ENCODE data around the gene CADM1.

GRCh38 chr11:115153135-115153534 is 351.1 kb downstream of the CADM1 start:
- TF ChIP-seq NFRKB (IDR thresholded peaks at IDR 0.05; ENCODE audit: low read depth) (no peak), EZH2 (IDR thresholded peaks at IDR 0.05; ENCODE audit: borderline replicate concordance, low read depth, low read length) (no peak), CTCF (IDR thresholded peaks at IDR 0.05 in 2 of 3, conservative IDR thresholded peaks at IDR 0.05 in 1 of 3; ENCODE audit: insufficient read depth in 2 of 3, low read depth in 1 of 3, low read length in 3 of 3) (no peak), SIN3A (IDR thresholded peaks at IDR 0.05; ENCODE audit: borderline replicate concordance in 2 of 2, control insufficient read depth in 1 of 2, low read depth in 2 of 2, low read length in 2 of 2) (no peak), ZNF133 (CRISPR knock-in tag; IDR thresholded peaks at IDR 0.05) (no peak), FOSL1 (tag; conservative IDR thresholded peaks at IDR 0.05) (peak; percentile 79), ZNF23 (CRISPR knock-in tag; IDR thresholded peaks at IDR 0.05) (no peak), POLR2AphosphoS5 (IDR thresholded peaks at IDR 0.05; ENCODE audit: control insufficient read depth, insufficient read depth, low read depth, low read length) (no peak), BACH1 (tag; IDR thresholded peaks at IDR 0.05) (no peak), TEAD4 (IDR thresholded peaks at IDR 0.05; ENCODE audit: low read length) (no peak), TEAD4 (CRISPR knock-in tag; IDR thresholded peaks at IDR 0.05; ENCODE audit: borderline replicate concordance) (no peak), ELF4 (CRISPR knock-in tag; IDR thresholded peaks at IDR 0.05) (no peak), MXI1 (IDR thresholded peaks at IDR 0.05; ENCODE audit: low read depth, low read length) (no peak), E2F1 (CRISPR knock-in tag; IDR thresholded peaks at IDR 0.05) (no peak), FOXP4 (CRISPR knock-in tag; IDR thresholded peaks at IDR 0.05; ENCODE audit: borderline replicate concordance) (no peak)

Measured in K562 (cell line).